Heart right ventricle (tissue), 16 donors: ENCODE data around the gene AUP1. TPM values are rescaled to one million over a fixed set of nuclear protein-coding genes. Genes with fewer than 3 reads are reported as not detected.

ENCODE experiments used
- ATAC-seq, 8 donors: fragments of 200-7000 bp; cut with Tn5 transposase; one replicate each; pipeline ENCODE4 v1.9.1; 2020; ENCODE audit warnings: mild to moderate bottlenecking in 8 of 8, moderate library complexity in 8 of 8, moderate number of reproducible peaks in 1 of 8
- DNase-seq, 2 donors: peaks; one replicate each; pipeline ENCODE4 v3.0.0-alpha.2; 2020
- H3K27ac ChIP-seq, 10 donors: fragments of 200-600 bp; sonication (generic) in 2 of 10; one replicate each; pipeline versions ENCODE4 v1.5.0 to v1.8.0; 2020 to 2022; ENCODE audit warnings: mild to moderate bottlenecking in 3 of 10
- H3K27me3 ChIP-seq, 7 donors: fragments of 200-600 bp; one replicate each; pipeline ENCODE4 v1.8.0; 2021 to 2022; ENCODE audit warnings: mild to moderate bottlenecking in 2 of 7
- H3K36me3 ChIP-seq, 9 donors: fragments of 200-600 bp; sonication (generic) in 1 of 9; one replicate each; pipeline versions ENCODE4 v1.5.0 to v1.8.0; 2020 to 2022; ENCODE audit warnings: mild to moderate bottlenecking in 2 of 9
- H3K4me1 ChIP-seq, 9 donors: fragments of 200-600 bp; sonication (generic) in 1 of 9; one replicate each; pipeline versions ENCODE4 v1.5.0 to v1.8.0; 2020 to 2022; ENCODE audit warnings: mild to moderate bottlenecking in 4 of 9
- H3K4me3 ChIP-seq, 10 donors: fragments of 200-600 bp; sonication (generic) in 2 of 10; one replicate each; pipeline versions ENCODE4 v1.5.0 to v1.8.0; 2020 to 2022; ENCODE audit warnings: mild to moderate bottlenecking in 7 of 10, moderate library complexity in 2 of 10
- H3K9me3 ChIP-seq, 11 donors: fragments of 200-600 bp in 10 of 11; sonication (generic) in 2 of 11; one replicate each; pipeline versions ENCODE4 v1.5.0 to v1.8.0; 2013 to 2022; ENCODE audit warnings: mild to moderate bottlenecking in 2 of 11, control low read depth in 1 of 11, moderate library complexity in 1 of 11
- WGBS, 2 donors: extraction: QIAGEN DNeasy Blood & Tissue Kit; methylation state at CpG; one replicate each; pipeline ENCODE4 v1.1.7; 2013; ENCODE audit warnings: inconsistent platforms in 1 of 2; 5-methylcytosine and 5-hydroxymethylcytosine counted together
- intact Hi-C, 10 donors: fragments of 100-400 bp; cut with DNase I; formaldehyde crosslinking; loops; one replicate each; pipeline versions ENCODE4 v1.11.1 to v1.14.2; 2022
- polyA plus RNA-seq, 2 donors: library from polyadenylated mRNA; stranded (reverse); fragments of 200-250 nt; gene quantifications; one replicate each; pipeline ENCODE4 v1.2.3, GENCODE V29; 2013
- total RNA-seq, 10 donors: library from RNA; stranded (reverse); fragmentation: NEBNext Ultra II Directional in 3 of 10; extraction: Animal tissue kit (Norgen Biotek cat#: 25700) in 3 of 10; gene quantifications; one replicate each; pipeline versions ENCODE4 v1.2.1 to v1.2.4, GENCODE V29; 2021 to 2023
- TF ChIP-seq, protein P1 (sequence below), 9 donors: fragments of 200-600 bp; sonication (generic) in 2 of 9; IDR thresholded peaks; one replicate each; pipeline versions ENCODE4 v1.5.0 to v1.8.0; 2021 to 2022; ENCODE audit warnings: antibody characterized with exemption in 9 of 9, mild to moderate bottlenecking in 5 of 9, moderate library complexity in 1 of 9
- donor health status: Arrhythmogenic right ventricular cardiomyopathy.
- donor health status: ischemic (EF 13 %, LVEDD 7.1; RV severe dilation, severe dysfunction).
- donor health status: healthy with polysubstance abuse.
- donor health status: DM: no; HTN: yes; CAD: no.
- donor health status: DM: no; HTN: no; CAD: no.
- donor health status: ischemic (EF 25% LVEDD 6.9; RV normal size, moderate dysfunction).
- donor health status: ischemic (EF 25% LVEDD 5.7; RV mildly dilated, moderate dysfunction).
- donor health status: healthy.
- donor health status: DM: yes; HTN: yes; CAD: no.
- donor health status: Ischemic cardiomyopathy.
- donor health status: ischemic (EF 35%, LVEDD 5.7; RV mildly dilated, moderate dysfunction).
- donor health status: nonischemic (EF 11% LVEDD 7.7; RV severe dilation, severe dysfunction).
- donor health status: DM: yes; HTN: yes; CAD: no.
- donor health status: PGD.
- donor health status: ischemic (EF 29% LVEDD 5.4; RV normal size, mild dysfunction).
- donor health status: nonischemic (EF 23%, LVEDD 6.1; RV moderate dilation, normal function).

The AUP1 gene
- total and polyA plus RNA-seq, 12 donors: 31.4 to 163 (median 42.9) TPM

DNA sequence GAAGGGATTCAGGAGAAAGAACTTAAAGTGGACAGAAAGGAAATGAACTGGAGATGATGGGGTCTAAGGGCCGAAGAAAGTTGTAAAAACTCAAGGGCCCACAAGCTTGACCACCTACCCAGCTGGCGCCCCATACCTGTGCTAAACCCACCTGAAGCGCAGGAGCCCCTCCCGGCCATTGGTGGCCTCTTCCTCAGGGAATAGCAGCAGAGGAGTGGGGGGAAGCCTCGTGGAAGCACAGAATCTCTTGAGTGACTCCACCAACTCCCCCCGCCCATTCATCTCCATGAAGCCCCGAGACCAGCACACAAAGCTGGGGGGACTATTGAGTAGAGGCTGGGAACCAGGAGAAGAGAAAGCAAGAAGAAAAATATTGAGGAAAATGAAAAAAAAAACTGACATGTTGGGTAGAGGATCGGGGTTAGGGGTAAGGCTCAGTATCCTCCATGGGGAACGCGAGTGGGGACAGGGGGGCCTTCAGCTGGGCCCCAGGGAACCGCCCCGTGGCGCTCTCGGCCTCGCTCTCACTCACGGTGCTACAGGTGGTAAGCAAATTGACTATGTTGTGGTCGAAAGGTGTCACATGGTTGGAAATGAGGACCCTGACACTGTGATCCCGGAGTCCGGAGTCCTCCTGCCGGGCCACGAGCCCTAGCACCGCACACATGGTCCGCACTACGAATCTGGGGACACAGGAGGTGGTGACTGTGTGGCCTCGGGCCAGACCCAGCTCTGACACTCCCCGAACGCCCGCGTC, 728 bp downstream of the AUP1 start:
- TF ChIP-seq, protein P1, sequence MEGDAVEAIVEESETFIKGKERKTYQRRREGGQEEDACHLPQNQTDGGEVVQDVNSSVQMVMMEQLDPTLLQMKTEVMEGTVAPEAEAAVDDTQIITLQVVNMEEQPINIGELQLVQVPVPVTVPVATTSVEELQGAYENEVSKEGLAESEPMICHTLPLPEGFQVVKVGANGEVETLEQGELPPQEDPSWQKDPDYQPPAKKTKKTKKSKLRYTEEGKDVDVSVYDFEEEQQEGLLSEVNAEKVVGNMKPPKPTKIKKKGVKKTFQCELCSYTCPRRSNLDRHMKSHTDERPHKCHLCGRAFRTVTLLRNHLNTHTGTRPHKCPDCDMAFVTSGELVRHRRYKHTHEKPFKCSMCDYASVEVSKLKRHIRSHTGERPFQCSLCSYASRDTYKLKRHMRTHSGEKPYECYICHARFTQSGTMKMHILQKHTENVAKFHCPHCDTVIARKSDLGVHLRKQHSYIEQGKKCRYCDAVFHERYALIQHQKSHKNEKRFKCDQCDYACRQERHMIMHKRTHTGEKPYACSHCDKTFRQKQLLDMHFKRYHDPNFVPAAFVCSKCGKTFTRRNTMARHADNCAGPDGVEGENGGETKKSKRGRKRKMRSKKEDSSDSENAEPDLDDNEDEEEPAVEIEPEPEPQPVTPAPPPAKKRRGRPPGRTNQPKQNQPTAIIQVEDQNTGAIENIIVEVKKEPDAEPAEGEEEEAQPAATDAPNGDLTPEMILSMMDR (IDR thresholded peaks at IDR 0.05): no peak
- H3K4me1 ChIP-seq: peaks cover 12 to 35% (median 31%) of the 10 kb centered on the region in 9 donors
- peak overlapping the region; percentile 63 to 97 (median 88) for H3K4me3 ChIP-seq
- no peaks in the 10 kb centered on the region for H3K9me3 ChIP-seq
- DNase-seq (no peak), ATAC-seq (peak in 7 of 8 donors; percentile 0 to 29 (median 7))
- peaks cover 0 to 58% (median 34%) of the 10 kb centered on the region in 9 donors for H3K36me3 ChIP-seq
- intact Hi-C loops: loop anchor here in 6 of 10 donors (1.0 to 5.0 kb wide), 5 partner anchors 21 to 46 kb away; partner anchors contain the start of genes TTC31 (in 4 of the 6), PCGF1 (in 2 of the 6), CCDC142 (in 1 of the 6) and DOK1 (in 1 of the 6)
- WGBS, 2 donors: 16 to 17% methylated on average over 29 of the region's 29 CpGs
- H3K27ac ChIP-seq: peak overlapping the region; percentile 72 to 95 (median 91)
- no peaks in the 10 kb centered on the region for H3K27me3 ChIP-seq

DNA sequence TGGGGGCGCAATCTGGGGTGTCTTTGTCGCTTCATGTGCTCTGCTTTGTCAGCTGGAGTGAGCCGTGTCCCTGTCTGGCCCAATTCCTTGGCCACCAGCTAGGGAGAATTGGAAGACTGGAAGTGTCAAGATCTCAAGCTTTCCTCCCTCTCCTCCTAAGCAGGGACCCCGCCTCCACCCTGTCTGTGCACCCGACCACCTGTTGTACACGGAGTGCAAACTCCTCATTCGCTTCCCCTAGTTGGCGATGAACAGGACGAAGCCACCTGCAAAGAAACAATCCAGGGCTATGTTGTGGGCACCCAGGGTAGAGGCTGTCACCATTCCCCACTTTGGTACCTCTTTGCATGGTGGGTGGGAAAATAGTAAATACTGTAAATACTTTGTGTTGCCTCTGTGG, 1.8 kb downstream of the AUP1 start:
- DNase-seq (no peak), ATAC-seq (no peak)
- Histone ChIP-seq H3K4me1 (peaks cover 12 to 35% (median 31%) of the 10 kb centered on the region in 9 donors), H3K36me3 (peaks cover 0 to 48% (median 29%) of the 10 kb centered on the region in 9 donors), H3K27me3 (no peaks in the 10 kb centered on the region), H3K9me3 (no peaks in the 10 kb centered on the region), H3K27ac (no peak overlapping the region), H3K4me3 (no peak overlapping the region)
- TF ChIP-seq, protein P1 (IDR thresholded peaks at IDR 0.05): no peak
- intact Hi-C loops: loop anchor here in 3 of 10 donors (2.0 to 5.0 kb wide), 3 partner anchors 25 to 45 kb away; partner anchors contain the start of genes CCDC142 (in 1 of the 3), DOK1 (in 1 of the 3) and TTC31 (in 1 of the 3)
- 97 to 98% methylated on average over 9 of the region's 9 CpGs for WGBS, 2 donors

DNA sequence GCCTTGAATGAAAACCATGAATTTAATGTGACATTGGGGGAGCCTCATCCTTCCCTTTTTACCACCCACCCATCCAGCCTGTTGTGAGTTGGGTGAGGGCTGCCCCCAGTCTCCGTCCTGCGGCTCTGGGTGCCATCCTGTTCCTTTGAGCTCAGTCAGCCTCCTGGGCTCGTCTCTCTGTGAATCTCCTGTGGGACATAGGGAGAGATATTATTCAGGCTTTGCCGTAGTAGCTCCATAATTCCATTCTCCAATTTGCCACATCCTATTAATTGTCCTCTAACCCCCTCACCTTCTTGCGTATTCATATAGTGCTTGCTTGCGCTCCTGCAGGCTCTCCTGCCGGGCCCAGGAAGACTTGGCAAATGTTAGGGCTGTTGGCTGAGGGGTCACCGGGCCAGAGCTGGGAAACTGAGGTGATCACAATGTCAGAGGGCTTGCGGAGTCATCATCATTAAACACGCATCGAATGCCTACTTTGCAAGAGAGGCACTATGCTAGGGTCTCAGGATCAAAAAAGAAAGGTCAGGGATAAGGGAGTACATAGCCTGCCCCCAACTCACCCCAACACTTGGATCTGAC, 2.8 kb downstream of the AUP1 start:
- WGBS, 2 donors: 97 to 98% methylated on average over 11 of the region's 11 CpGs
- Histone ChIP-seq H3K27ac (no peak overlapping the region), H3K36me3 (peaks cover 0 to 38% (median 23%) of the 10 kb centered on the region in 9 donors), H3K4me1 (peaks cover 12 to 33% (median 27%) of the 10 kb centered on the region in 9 donors), H3K27me3 (peaks cover 0 to 4% (median 0%) of the 10 kb centered on the region in 7 donors), H3K4me3 (no peak overlapping the region), H3K9me3 (no peaks in the 10 kb centered on the region)
- intact Hi-C loops: loop anchor here in 1 of 10 donors (5.0 kb wide), 1 partner anchor 44 kb away; the partner anchor contains the start of genes CCDC142 and TTC31
- ATAC-seq (no peak), DNase-seq (no peak)
- TF ChIP-seq, protein P1 (IDR thresholded peaks at IDR 0.05): no peak
